ENCODE data around the gene TEX2. TPM values are rescaled to one million over a fixed set of nuclear protein-coding genes. Genes with fewer than 3 reads are reported as not detected.

The TEX2 gene
- total RNA-seq, 1 experiment from 2014 or later = 10.8 TPM

GRCh38 chr17:64216000-64216337, 47.1 kb downstream of the TEX2 start (continued):
- TF ChIP-seq ETV6 (CRISPR knock-in tag; IDR thresholded peaks at IDR 0.05) (no peak), GRHL2 (CRISPR knock-in tag; IDR thresholded peaks at IDR 0.05; ENCODE audit: insufficient replicate concordance, severe bottlenecking) (no peak), JAZF1 (CRISPR knock-in tag; IDR thresholded peaks at IDR 0.05) (no peak), CDX4 (CRISPR knock-in tag; IDR thresholded peaks at IDR 0.05; ENCODE audit: borderline replicate concordance) (no peak), GTF2I (CRISPR knock-in tag; conservative IDR thresholded peaks at IDR 0.05) (no peak), PREB (CRISPR knock-in tag; IDR thresholded peaks at IDR 0.05; ENCODE audit: borderline replicate concordance) (no peak), HMGXB4 (CRISPR knock-in tag; IDR thresholded peaks at IDR 0.05) (no peak), SMAD4 (CRISPR knock-in tag; IDR thresholded peaks at IDR 0.05) (no peak), ZNF121 (CRISPR knock-in tag; IDR thresholded peaks at IDR 0.05) (no peak), CREM (CRISPR knock-in tag; IDR thresholded peaks at IDR 0.05) (no peak)
- TF ChIP-seq, protein P1, sequence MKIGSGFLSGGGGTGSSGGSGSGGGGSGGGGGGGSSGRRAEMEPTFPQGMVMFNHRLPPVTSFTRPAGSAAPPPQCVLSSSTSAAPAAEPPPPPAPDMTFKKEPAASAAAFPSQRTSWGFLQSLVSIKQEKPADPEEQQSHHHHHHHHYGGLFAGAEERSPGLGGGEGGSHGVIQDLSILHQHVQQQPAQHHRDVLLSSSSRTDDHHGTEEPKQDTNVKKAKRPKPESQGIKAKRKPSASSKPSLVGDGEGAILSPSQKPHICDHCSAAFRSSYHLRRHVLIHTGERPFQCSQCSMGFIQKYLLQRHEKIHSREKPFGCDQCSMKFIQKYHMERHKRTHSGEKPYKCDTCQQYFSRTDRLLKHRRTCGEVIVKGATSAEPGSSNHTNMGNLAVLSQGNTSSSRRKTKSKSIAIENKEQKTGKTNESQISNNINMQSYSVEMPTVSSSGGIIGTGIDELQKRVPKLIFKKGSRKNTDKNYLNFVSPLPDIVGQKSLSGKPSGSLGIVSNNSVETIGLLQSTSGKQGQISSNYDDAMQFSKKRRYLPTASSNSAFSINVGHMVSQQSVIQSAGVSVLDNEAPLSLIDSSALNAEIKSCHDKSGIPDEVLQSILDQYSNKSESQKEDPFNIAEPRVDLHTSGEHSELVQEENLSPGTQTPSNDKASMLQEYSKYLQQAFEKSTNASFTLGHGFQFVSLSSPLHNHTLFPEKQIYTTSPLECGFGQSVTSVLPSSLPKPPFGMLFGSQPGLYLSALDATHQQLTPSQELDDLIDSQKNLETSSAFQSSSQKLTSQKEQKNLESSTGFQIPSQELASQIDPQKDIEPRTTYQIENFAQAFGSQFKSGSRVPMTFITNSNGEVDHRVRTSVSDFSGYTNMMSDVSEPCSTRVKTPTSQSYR (CRISPR knock-in tag; IDR thresholded peaks at IDR 0.05) = no peak
- TF ChIP-seq, protein P2, sequence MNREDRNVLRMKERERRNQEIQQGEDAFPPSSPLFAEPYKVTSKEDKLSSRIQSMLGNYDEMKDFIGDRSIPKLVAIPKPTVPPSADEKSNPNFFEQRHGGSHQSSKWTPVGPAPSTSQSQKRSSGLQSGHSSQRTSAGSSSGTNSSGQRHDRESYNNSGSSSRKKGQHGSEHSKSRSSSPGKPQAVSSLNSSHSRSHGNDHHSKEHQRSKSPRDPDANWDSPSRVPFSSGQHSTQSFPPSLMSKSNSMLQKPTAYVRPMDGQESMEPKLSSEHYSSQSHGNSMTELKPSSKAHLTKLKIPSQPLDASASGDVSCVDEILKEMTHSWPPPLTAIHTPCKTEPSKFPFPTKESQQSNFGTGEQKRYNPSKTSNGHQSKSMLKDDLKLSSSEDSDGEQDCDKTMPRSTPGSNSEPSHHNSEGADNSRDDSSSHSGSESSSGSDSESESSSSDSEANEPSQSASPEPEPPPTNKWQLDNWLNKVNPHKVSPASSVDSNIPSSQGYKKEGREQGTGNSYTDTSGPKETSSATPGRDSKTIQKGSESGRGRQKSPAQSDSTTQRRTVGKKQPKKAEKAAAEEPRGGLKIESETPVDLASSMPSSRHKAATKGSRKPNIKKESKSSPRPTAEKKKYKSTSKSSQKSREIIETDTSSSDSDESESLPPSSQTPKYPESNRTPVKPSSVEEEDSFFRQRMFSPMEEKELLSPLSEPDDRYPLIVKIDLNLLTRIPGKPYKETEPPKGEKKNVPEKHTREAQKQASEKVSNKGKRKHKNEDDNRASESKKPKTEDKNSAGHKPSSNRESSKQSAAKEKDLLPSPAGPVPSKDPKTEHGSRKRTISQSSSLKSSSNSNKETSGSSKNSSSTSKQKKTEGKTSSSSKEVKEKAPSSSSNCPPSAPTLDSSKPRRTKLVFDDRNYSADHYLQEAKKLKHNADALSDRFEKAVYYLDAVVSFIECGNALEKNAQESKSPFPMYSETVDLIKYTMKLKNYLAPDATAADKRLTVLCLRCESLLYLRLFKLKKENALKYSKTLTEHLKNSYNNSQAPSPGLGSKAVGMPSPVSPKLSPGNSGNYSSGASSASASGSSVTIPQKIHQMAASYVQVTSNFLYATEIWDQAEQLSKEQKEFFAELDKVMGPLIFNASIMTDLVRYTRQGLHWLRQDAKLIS (CRISPR knock-in tag; IDR thresholded peaks at IDR 0.05; ENCODE audit: borderline replicate concordance) = no peak
- TF ChIP-seq, protein P3, sequence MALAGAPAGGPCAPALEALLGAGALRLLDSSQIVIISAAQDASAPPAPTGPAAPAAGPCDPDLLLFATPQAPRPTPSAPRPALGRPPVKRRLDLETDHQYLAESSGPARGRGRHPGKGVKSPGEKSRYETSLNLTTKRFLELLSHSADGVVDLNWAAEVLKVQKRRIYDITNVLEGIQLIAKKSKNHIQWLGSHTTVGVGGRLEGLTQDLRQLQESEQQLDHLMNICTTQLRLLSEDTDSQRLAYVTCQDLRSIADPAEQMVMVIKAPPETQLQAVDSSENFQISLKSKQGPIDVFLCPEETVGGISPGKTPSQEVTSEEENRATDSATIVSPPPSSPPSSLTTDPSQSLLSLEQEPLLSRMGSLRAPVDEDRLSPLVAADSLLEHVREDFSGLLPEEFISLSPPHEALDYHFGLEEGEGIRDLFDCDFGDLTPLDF (CRISPR knock-in tag; IDR thresholded peaks at IDR 0.05) = no peak
- TF ChIP-seq, protein P4, sequence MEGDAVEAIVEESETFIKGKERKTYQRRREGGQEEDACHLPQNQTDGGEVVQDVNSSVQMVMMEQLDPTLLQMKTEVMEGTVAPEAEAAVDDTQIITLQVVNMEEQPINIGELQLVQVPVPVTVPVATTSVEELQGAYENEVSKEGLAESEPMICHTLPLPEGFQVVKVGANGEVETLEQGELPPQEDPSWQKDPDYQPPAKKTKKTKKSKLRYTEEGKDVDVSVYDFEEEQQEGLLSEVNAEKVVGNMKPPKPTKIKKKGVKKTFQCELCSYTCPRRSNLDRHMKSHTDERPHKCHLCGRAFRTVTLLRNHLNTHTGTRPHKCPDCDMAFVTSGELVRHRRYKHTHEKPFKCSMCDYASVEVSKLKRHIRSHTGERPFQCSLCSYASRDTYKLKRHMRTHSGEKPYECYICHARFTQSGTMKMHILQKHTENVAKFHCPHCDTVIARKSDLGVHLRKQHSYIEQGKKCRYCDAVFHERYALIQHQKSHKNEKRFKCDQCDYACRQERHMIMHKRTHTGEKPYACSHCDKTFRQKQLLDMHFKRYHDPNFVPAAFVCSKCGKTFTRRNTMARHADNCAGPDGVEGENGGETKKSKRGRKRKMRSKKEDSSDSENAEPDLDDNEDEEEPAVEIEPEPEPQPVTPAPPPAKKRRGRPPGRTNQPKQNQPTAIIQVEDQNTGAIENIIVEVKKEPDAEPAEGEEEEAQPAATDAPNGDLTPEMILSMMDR (IDR thresholded peaks at IDR 0.05) = no peak

Data from WTC11 (cell line).